ENCODE measurements around the gene UBL4B.

UBL4B gene

DNA sequence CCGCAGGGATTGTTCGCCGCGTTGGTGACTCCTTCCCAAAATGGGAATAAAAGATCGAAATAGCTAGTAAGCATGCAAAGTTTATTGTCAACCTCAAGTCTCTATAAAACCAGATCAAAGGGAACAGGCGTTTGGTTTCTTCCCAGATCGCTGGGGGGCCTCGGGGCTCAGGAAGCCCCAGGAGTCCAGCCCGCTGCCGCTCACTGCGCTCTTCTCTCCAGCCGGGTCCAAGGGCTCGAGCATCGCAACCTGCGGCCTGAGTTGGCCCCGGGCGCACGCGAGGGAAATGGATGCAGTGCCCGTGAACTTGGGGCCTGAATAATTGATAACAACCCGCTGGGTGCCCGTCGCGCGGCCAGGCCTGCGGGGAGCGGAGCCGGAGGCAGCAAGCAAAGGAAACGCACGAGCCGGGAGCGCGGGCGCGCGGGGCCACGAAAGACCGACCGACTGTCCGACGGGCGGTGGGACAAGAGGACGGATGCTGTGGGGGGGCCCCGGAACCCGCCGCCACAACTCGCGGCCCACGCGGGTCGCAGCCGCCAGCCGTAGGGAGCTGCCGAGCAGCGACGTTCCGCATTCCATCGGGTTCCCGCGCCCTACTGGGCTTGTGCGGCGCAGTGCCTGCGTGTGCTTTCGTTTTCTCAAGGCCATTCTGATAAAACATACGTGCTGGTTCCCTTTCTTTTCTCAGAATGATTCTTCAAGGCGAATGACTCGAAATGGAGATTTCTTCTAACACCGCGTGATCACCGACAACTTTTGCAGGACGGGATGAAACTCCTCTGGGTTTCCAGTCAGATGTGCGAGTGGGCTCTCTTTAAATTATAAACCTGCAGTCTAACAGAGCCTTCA is 27.8 kb upstream of the UBL4B start:
- peak in 1 of 2 experiments; percentile 3 for DNase-seq (ENCODE audit: low read depth in 2 of 2)

- DNase-seq (ENCODE audit: low read depth in 2 of 2) = no peak
These were observed 26.6 kb upstream of the UBL4B start for GRCh38 chr1:110085671-110086070.

GRCh38 chr1:110086961-110087360 is 25.3 kb upstream of the UBL4B start:
- no peak for DNase-seq (ENCODE audit: low read depth in 2 of 2)

DNA sequence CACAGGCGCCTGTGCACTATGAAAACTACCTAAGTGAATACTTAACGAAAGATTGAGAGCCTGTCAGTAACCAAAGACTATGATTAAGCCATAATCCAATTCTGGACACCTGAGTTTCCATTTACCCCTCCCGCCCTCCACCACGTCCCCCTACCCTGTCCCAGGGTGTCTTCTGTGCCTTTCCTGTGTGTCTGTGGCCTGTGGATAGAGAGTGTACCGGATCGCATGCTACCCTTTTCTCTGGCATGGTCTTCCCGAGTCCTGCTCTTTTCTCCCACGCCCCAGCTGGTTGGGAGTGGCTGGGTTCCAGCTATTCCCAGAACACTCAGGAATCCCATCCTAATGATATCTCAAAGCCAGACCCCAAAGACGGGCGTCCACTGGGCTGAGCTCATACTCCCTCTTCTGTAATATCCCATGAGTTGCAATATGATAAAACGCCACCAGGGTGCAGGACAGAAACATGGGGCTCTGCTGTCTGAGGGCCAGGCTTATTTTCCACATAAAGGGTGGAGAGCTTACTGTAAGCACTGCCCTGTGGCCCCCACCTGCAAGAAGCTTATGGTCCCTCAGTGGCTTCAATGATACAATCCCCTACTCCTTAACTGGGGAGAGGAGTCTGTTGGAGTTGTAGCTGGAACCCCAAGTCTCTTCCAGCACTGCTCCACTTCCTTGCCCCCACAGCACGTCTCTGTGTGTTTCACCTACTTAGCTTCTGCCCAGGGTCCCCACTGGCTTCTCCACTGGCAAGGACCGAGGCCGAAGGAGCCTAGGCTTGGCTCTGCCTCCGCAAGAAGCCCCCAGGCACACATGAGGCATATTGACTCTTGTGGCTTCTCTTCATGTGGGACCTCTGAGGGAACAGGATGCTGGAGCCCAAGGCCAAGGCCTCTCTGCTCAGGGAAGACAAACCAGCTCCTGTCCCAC is 24.2 kb upstream of the UBL4B start:
- DNase-seq (ENCODE audit: low read depth in 2 of 2) = peak in 1 of 2 experiments; percentile 12

- no peak for DNase-seq (ENCODE audit: low read depth in 2 of 2)
These were observed 23.4 kb upstream of the UBL4B start for GRCh38 chr1:110088739-110089316.

- DNase-seq (ENCODE audit: low read depth in 2 of 2) = no peak
These were observed 22.5 kb upstream of the UBL4B start for GRCh38 chr1:110089561-110090275.

DNA sequence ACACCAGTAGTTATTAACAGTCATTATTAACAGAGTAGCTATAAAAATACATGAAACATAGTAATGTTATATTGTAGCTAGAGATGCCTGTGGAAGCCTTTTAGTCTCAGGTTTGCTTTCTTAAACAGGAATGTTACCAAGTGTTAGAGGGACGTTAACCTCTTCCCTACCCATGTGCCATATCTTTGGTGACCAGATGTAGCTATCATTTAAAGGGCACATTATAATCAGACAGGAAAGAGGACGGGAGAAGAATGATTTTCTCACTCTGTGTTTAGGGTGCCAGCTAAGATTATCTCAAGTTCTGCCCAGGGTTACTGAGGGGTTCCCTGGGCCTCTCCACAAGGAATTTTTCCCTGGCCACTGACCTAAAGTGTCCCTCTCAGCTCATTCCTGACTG is 20.9 kb upstream of the UBL4B start:
- no peak for DNase-seq (ENCODE audit: low read depth in 2 of 2)

- DNase-seq (ENCODE audit: low read depth in 2 of 2) = no peak
These were observed 20.5 kb upstream of the UBL4B start for GRCh38 chr1:110091791-110092190.

DNA sequence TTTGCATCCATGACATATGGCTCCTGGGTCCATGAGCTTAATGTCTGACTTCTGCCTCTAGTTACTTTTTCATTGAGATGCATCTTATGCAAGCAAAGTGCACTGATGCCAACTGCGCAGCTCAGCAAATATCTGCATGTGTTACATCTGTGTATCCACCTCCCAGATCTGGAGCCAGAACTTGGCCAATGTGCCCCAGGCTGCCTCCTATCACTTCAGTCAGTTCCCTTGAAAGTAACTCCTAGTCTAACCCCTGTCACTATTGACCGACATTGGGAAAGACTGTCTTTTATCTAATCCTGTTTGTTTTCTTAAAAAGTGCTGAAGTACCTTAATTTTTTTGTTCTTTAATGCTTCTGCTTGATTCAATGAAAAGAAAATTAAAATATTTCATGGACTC is 19.3 kb upstream of the UBL4B start:
- no peak for DNase-seq (ENCODE audit: low read depth in 2 of 2)

DNA sequence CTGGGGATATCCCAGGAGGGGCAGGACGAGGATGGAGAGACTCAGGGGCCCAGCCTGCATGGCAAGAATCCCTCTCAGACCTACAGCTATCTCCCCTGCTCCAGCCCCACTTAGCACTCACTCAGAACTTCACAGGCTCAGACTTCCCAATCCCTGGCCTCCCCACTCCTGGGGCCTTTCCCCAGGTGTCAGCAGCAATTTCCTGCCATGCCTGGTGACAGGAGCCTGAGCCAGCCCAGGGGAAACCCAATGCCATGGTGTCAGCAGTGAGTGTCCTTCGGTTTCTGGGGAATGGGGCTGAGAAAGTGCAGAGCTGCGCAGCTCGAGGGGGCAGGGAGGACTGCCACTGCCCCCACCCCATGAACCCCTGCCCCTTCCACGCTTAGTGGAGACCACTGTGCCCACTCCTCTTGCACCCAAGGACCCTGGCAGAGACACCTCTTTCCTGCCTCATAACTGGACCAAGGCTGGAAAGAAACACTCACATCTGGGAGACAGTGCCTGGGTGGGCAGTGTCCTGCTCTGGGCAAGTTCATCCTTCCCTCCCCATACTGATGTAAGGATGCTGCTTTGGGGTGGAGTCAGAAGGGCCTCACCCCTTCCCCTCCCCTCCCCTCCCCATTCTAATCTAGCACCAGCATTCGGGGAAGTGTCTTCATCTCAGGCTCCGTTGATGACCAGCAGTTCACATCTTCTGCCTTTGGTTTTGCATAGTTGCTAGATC is 17.1 kb upstream of the UBL4B start:
- DNase-seq (ENCODE audit: low read depth in 2 of 2) = no peak

- no peak for DNase-seq (ENCODE audit: low read depth in 2 of 2)
These were observed 14.6 kb upstream of the UBL4B start for GRCh38 chr1:110097507-110098221.

- DNase-seq (ENCODE audit: low read depth in 2 of 2) = no peak
These were observed 13.8 kb upstream of the UBL4B start for GRCh38 chr1:110098222-110099026.

- no peak for DNase-seq (ENCODE audit: low read depth in 2 of 2)
These were observed 11.9 kb upstream of the UBL4B start for GRCh38 chr1:110100335-110100734.

GRCh38 chr1:110102081-110102480 is 10.2 kb upstream of the UBL4B start:
- DNase-seq (ENCODE audit: low read depth in 2 of 2) = no peak

DNA sequence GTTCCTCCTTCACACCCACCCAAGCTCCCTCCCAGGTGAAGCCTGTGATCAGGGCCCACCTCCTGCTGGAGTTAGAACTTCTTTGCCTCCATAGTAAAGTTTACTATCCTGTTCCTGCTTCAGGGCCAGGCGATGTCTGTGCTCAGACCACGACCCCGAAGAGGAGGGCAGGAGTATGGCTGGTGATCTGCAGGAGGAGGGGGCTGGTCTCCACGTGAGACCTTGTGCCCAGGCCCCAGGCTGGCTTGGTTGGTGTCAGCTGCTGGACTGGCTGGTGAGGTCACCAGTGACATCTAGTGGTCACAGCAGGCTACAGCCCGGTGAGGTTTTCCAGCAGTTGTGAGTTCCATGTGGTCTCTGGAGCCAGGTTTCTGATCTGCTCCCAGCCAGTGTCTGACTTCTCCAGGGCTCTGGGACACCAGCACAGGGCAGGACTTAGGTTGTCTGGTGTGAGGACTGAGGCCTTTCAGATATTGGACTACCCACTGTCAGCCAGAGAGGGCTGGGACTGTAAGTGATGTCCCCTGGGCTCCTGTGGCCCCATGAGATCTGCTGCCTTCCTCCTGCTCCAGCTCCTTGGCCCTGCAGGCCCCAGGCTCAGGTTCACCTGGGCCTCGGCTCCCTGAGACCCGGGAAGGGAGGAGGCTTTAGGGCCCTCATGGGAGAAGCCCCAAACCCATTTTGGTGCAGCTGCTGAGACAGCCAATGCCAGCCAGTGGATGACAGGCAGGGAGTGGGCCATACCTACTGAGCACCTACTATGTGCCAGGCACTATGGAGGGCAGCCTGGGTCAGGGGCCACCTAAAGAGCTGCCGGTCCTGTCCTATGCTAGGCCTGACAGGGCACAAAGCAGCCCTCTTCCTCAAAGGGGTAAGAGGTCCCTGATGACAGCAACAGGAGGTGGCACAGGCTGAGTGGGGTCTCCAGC is 6.0 kb upstream of the UBL4B start:
- peak in 1 of 2 experiments; percentile 15 for DNase-seq (ENCODE audit: low read depth in 2 of 2)

DNA sequence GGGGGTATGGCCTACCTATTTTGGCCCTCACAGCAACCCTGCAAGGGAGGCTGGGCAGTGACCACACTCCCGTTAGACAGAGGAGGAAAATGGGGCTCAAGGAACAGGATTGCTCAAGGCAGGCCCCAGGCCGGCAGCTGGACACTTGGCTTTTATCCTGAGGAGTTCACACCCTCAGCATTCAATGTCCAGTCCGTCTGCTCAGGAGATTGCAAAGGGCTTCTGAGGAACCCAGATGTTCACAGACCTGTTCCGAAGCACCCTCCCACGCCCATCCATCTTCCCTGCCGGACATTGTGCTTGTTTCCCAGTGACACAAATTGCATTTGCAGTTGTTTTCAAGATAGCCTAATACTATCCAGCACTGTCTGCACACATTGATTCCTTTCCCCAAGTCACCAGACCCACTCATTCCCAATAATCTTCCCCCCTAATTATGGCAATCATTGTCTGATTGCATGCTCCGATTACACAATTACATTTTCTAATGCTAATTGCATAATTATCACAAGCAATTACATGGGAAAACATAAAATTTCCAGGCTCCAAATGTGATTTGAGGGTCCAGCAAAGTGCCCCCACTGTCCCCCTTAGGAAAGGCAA is 4.3 kb upstream of the UBL4B start:
- no peak for DNase-seq (ENCODE audit: low read depth in 2 of 2)

- no peak for DNase-seq (ENCODE audit: low read depth in 2 of 2)
These were observed 1.2 kb upstream of the UBL4B start for GRCh38 chr1:110111081-110111480.

DNA sequence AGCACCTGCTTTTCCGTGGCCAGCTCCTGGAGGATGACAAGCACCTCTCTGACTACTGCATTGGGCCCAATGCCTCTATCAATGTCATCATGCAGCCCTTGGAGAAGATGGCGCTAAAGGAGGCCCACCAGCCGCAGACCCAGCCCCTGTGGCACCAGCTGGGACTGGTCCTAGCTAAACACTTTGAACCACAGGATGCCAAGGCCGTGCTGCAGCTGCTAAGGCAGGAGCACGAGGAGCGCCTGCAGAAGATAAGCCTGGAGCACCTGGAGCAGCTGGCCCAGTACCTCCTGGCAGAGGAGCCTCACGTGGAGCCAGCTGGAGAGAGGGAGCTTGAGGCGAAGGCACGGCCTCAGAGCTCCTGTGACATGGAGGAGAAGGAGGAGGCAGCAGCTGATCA is 413 bp downstream of the UBL4B start:
- no peak for DNase-seq (ENCODE audit: low read depth in 2 of 2)
